Lower lobe of right lung (tissue), 2 donors: ENCODE results near the gene MAL. TPM values are rescaled to one million over a fixed set of nuclear protein-coding genes. Genes with fewer than 3 reads are reported as not detected.
A peak's percentile ranks its signal among the peaks of the same experiment; 100 is the strongest.

Experiments
- ATAC-seq, 2 donors: fragments of 200-7000 bp; cut with Tn5 transposase; one replicate each; pipeline ENCODE4 v1.9.1; 2020 to 2022; ENCODE audit warnings: mild to moderate bottlenecking in 2 of 2, moderate library complexity in 2 of 2
- DNase-seq: peaks from one replicate; pipeline ENCODE4 v3.0.0-alpha.2; 2020
- H3K27ac ChIP-seq: fragments of 200-600 bp; one replicate; pipeline ENCODE4 v1.8.0; 2022
- H3K27me3 ChIP-seq: fragments of 200-600 bp; one replicate; pipeline ENCODE4 v1.8.0; 2022; ENCODE audit warnings: low read depth
- H3K36me3 ChIP-seq: fragments of 200-600 bp; one replicate; pipeline ENCODE4 v1.8.0; 2022; ENCODE audit warnings: mild to moderate bottlenecking
- H3K4me1 ChIP-seq: fragments of 200-600 bp; one replicate; pipeline ENCODE4 v1.8.0; 2022
- H3K4me3 ChIP-seq: fragments of 200-600 bp; one replicate; pipeline ENCODE4 v1.8.0; 2022; ENCODE audit warnings: mild to moderate bottlenecking
- H3K9me3 ChIP-seq: fragments of 200-600 bp; one replicate; pipeline ENCODE4 v1.8.0; 2022
- intact Hi-C: fragments of 100-400 bp; cut with DNase I; formaldehyde crosslinking; loops from one replicate; pipeline ENCODE4 v1.11.0; 2022
- total RNA-seq: library from RNA; stranded (reverse); fragmentation: NEBNext Ultra II Directional; extraction: Animal tissue kit (Norgen Biotek cat#: 25700); gene quantifications from one replicate; pipeline ENCODE4 v1.2.1, GENCODE V29; 2021
- TF ChIP-seq, protein P1 (sequence below): fragments of 200-600 bp; IDR thresholded peaks from one replicate; pipeline ENCODE4 v1.8.0; 2022; ENCODE audit warnings: antibody characterized with exemption, mild to moderate bottlenecking
- donor health status: DM: no; HTN: yes; CAD: no; lungs with severe emphysema.

The MAL gene
- total RNA-seq, 1 donor from 2014 or later = 13.4 TPM

DNA sequence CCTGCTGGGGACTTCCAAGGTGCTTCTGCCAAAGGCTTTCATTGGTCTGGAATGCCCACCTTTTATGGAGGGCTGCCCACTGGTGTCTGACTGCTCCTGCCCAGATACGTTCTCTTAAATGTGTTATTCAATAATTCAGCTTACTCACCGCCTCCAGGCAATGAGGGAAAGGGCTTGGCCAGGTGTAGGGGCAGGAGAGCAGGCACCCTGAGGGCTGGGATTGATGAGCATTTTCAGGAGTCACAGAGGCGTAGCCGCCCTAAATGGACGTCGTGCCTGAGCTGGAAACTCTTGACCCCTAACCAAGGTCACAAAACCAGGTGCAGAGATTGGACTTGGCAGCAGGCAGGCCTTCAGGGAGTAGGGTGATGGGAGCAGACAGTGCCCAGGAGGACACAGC, 26.8 kb downstream of the MAL start:
- Histone ChIP-seq H3K36me3 (no peaks in the 10 kb centered on the region), H3K27ac (no peak overlapping the region), H3K27me3 (no peaks in the 10 kb centered on the region), H3K4me1 (no peaks in the 10 kb centered on the region), H3K9me3 (no peaks in the 10 kb centered on the region), H3K4me3 (no peak overlapping the region)
- DNase-seq (no peak), ATAC-seq (no peak)
- TF ChIP-seq, protein P1, sequence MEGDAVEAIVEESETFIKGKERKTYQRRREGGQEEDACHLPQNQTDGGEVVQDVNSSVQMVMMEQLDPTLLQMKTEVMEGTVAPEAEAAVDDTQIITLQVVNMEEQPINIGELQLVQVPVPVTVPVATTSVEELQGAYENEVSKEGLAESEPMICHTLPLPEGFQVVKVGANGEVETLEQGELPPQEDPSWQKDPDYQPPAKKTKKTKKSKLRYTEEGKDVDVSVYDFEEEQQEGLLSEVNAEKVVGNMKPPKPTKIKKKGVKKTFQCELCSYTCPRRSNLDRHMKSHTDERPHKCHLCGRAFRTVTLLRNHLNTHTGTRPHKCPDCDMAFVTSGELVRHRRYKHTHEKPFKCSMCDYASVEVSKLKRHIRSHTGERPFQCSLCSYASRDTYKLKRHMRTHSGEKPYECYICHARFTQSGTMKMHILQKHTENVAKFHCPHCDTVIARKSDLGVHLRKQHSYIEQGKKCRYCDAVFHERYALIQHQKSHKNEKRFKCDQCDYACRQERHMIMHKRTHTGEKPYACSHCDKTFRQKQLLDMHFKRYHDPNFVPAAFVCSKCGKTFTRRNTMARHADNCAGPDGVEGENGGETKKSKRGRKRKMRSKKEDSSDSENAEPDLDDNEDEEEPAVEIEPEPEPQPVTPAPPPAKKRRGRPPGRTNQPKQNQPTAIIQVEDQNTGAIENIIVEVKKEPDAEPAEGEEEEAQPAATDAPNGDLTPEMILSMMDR = no peak
- intact Hi-C loops = no loop called here

DNA sequence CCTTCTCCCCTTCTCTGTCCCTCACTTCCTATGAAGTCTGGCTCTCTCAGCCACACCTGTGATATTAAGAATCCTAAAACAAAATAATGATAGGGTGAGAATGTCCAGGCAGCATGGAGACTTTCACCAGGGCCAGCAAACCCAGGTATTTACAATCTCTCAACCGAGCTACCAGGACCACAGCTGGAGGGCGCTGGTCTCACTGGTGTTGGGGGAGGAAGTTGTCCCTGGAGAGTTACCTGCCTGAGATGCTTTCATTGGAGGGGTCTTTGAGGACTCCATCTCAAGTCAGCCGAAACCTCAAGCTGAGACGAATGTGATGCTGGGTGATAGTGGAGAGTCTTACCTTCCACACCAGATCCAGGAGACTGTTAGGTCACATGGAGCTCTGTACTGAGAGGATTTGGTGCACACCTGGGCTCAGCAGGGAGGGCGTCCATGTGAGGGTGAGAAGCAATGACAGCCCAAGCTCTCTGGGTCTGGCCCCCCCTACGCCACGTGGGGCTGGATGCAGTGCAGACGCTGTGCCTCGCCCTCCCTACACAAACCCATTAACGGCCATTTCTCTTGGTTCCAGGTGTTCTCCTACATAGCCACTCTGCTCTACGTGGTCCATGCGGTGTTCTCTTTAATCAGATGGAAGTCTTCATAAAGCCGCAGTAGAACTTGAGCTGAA, 27.4 kb downstream of the MAL start:
- intact Hi-C loops = no loop called here
- ATAC-seq (no peak), DNase-seq (no peak)
- TF ChIP-seq, protein P1 = no peak
- Histone ChIP-seq H3K27me3 (no peaks in the 10 kb centered on the region), H3K27ac (no peak overlapping the region), H3K4me3 (no peak overlapping the region), H3K9me3 (no peaks in the 10 kb centered on the region), H3K4me1 (no peaks in the 10 kb centered on the region), H3K36me3 (no peaks in the 10 kb centered on the region)

DNA sequence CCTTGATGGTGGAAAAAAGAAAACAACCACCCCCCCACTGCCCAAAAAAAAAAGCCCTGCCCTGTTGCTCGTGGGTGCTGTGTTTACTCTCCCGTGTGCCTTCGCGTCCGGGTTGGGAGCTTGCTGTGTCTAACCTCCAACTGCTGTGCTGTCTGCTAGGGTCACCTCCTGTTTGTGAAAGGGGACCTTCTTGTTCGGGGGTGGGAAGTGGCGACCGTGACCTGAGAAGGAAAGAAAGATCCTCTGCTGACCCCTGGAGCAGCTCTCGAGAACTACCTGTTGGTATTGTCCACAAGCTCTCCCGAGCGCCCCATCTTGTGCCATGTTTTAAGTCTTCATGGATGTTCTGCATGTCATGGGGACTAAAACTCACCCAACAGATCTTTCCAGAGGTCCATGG, 28.0 kb downstream of the MAL start:
- intact Hi-C loops = no loop called here
- no peaks in the 10 kb centered on the region for H3K9me3 ChIP-seq

DNA sequence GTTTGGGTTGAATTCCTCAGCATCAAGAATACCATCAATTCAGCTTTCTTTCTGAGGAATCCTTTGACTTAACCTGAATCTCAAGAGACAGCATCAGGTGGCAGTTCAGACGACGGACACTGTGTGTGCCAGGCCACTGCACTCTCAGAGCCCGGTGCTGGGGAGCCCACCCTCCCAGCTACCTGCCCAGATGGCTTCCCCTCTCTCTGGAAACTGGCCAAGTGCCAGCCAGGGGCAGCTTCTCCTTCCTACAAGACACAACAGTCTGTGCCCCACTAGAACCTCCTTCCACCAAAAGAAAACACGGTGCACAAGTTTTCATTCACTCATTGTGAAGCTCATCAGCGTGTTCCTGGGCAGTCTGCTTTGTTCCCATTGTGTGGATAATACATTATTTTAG, 28.5 kb downstream of the MAL start:
- no peak for ATAC-seq
- intact Hi-C loops = no loop called here
- H3K27me3 ChIP-seq = no peaks in the 10 kb centered on the region
- H3K27ac ChIP-seq = no peak overlapping the region
- H3K4me1 ChIP-seq = no peaks in the 10 kb centered on the region
- no peaks in the 10 kb centered on the region for H3K9me3 ChIP-seq
- TF ChIP-seq, protein P1 = no peak
- no peak overlapping the region for H3K4me3 ChIP-seq
- no peak for DNase-seq
- H3K36me3 ChIP-seq = no peaks in the 10 kb centered on the region

More for the DNA sequence above, 28.0 kb downstream of the MAL start:
- ATAC-seq (peak in 1 of 2 donors; percentile 13), DNase-seq (no peak)
- Histone ChIP-seq H3K4me1 (no peaks in the 10 kb centered on the region), H3K36me3 (no peaks in the 10 kb centered on the region), H3K27ac (no peak overlapping the region), H3K4me3 (no peak overlapping the region), H3K27me3 (no peaks in the 10 kb centered on the region)
- TF ChIP-seq, protein P1 = no peak

GRCh38 chr2:95055262-95055661, 29.8 kb downstream of the MAL start:
- H3K9me3 ChIP-seq = no peaks in the 10 kb centered on the region
- no peaks in the 10 kb centered on the region for H3K4me1 ChIP-seq
- no peak for DNase-seq
- TF ChIP-seq, protein P1 = no peak
- no peak overlapping the region for H3K4me3 ChIP-seq
- H3K27me3 ChIP-seq = no peaks in the 10 kb centered on the region
- no peaks in the 10 kb centered on the region for H3K36me3 ChIP-seq
- intact Hi-C loops = no loop called here
- H3K27ac ChIP-seq = no peak overlapping the region
- no peak for ATAC-seq
